Activated naive CD8-positive, alpha-beta T cell (primary cell): ENCODE measurements around the gene FANCC.

Experiments
- H3K27ac Mint-ChIP-seq: one replicate; pipeline ENCODE4 v1.8.0; 2021; ENCODE audit warnings: mixed read lengths
- H3K27me3 Mint-ChIP-seq: one replicate; pipeline ENCODE4 v1.8.0; 2021; ENCODE audit warnings: mixed read lengths
- H3K36me3 Mint-ChIP-seq: one replicate; pipeline ENCODE4 v1.8.0; 2021; ENCODE audit warnings: mixed read lengths
- H3K4me1 Mint-ChIP-seq: one replicate; pipeline ENCODE4 v1.8.0; 2021; ENCODE audit warnings: low read depth, mixed read lengths
- H3K4me3 Mint-ChIP-seq: one replicate; pipeline ENCODE4 v1.8.0; 2021; ENCODE audit warnings: mild to moderate bottlenecking, mixed read lengths
- H3K9me3 Mint-ChIP-seq: one replicate; pipeline ENCODE4 v1.8.0; 2021; ENCODE audit warnings: low read depth, mixed read lengths

FANCC gene

DNA sequence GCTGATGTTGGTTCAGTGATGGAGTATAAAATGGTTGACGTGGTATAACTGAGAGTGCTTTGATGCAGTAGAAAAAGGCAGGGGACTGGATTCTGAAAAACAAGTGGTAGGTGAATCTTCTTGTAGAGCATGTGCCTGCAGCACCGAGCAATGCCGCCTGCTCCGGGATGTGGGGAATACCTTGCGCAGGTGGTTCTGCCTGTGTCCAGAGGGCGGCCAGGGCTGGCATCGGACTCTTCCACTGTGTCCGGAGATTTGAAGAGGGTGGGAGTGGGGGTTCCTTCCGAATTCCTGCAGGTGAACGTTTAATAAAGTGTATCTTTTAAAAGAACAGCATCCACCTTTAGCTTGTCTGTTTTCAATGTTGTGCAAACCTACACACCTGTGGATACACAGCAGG, 238.0 kb downstream of the FANCC start:
- no peaks in the 10 kb centered on the region for H3K4me1 Mint-ChIP-seq
- H3K36me3 Mint-ChIP-seq = peaks cover 9% of the 10 kb centered on the region
- no peaks in the 10 kb centered on the region for H3K27me3 Mint-ChIP-seq
- no peaks in the 10 kb centered on the region for H3K9me3 Mint-ChIP-seq
- H3K4me3 Mint-ChIP-seq = no peak overlapping the region
- no peak overlapping the region for H3K27ac Mint-ChIP-seq

- H3K27ac Mint-ChIP-seq = no peak overlapping the region
- no peaks in the 10 kb centered on the region for H3K9me3 Mint-ChIP-seq
- H3K27me3 Mint-ChIP-seq = no peaks in the 10 kb centered on the region
- H3K4me3 Mint-ChIP-seq = no peak overlapping the region
- no peaks in the 10 kb centered on the region for H3K4me1 Mint-ChIP-seq
- H3K36me3 Mint-ChIP-seq = peaks cover 9% of the 10 kb centered on the region
These were observed 238.6 kb downstream of the FANCC start for GRCh38 chr9:95078939-95079338.

DNA sequence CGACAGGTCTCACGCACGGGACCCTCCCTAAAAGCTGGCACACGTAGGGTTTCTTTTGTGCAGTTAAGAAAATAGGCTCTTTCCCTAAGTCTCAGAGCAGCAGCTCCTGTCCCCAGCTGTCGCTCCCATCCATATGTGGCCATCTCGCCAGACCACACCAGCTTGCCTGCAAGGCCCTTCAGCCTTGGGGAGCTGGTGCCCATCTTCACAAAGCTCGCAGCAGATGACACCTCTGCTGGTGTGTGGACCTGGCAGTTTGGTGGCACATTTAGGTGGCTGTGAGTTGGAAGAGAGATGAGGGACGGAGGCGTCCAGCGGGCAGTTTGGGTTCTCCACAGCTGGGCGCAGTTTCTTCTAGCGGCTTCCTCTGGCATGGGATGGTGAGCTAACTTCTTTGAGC, 239.0 kb downstream of the FANCC start:
- Mint-ChIP-seq H3K27ac (no peak overlapping the region), H3K27me3 (no peaks in the 10 kb centered on the region), H3K9me3 (no peaks in the 10 kb centered on the region), H3K36me3 (peaks cover 6% of the 10 kb centered on the region), H3K4me1 (no peaks in the 10 kb centered on the region), H3K4me3 (no peak overlapping the region)

- peaks cover 6% of the 10 kb centered on the region for H3K36me3 Mint-ChIP-seq
- no peak overlapping the region for H3K4me3 Mint-ChIP-seq
- no peaks in the 10 kb centered on the region for H3K27me3 Mint-ChIP-seq
- H3K9me3 Mint-ChIP-seq = no peaks in the 10 kb centered on the region
- H3K4me1 Mint-ChIP-seq = no peaks in the 10 kb centered on the region
- H3K27ac Mint-ChIP-seq = no peak overlapping the region
These were observed 239.6 kb downstream of the FANCC start for GRCh38 chr9:95077766-95078370.

DNA sequence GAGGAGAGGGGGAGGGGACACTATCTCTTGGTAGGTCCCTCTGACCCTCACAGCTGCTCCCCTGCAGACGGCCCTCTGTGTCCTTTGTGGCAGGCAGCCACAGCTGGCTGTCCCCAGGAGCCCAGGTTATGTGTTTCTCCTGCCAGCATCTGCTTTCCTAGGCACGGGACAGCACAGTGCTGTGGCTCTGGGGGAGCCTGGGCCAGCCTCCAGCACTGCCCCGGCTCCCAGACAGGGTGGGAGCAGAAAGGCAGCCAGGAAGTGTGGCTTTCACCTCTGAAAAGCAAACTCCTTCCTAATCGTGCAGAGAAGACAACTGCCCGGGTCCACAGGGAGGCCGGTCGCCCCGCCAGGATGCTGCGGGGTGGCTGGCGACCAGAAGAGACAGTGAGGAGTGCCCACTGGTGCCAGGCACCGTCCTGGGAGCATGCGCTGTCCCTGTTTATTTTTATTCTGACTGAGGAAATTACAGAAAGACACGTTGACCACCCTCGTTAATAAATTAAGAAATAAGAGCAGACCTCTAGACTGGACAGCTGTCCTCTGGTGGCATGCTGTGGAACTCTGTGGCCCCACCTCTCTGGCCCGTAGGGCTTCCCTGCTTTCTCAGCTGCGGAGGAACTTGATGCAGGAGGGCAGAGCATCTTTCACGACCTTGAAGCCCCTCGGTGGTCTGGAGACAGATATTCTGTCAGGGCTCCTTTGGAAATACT, 240.3 kb downstream of the FANCC start:
- H3K4me3 Mint-ChIP-seq = no peak overlapping the region
- H3K27me3 Mint-ChIP-seq = no peaks in the 10 kb centered on the region
- H3K36me3 Mint-ChIP-seq = peaks cover 2% of the 10 kb centered on the region
- H3K9me3 Mint-ChIP-seq = no peaks in the 10 kb centered on the region
- no peak overlapping the region for H3K27ac Mint-ChIP-seq
- no peaks in the 10 kb centered on the region for H3K4me1 Mint-ChIP-seq

GRCh38 chr9:95076696-95077052, 240.8 kb downstream of the FANCC start:
- no peaks in the 10 kb centered on the region for H3K9me3 Mint-ChIP-seq
- H3K36me3 Mint-ChIP-seq = peaks cover 2% of the 10 kb centered on the region
- H3K27ac Mint-ChIP-seq = no peak overlapping the region

GRCh38 chr9:95075700-95076099, 241.8 kb downstream of the FANCC start:
- peaks cover 2% of the 10 kb centered on the region for H3K36me3 Mint-ChIP-seq
- H3K4me3 Mint-ChIP-seq = no peak overlapping the region
- no peaks in the 10 kb centered on the region for H3K9me3 Mint-ChIP-seq
- H3K27ac Mint-ChIP-seq = no peak overlapping the region
- H3K27me3 Mint-ChIP-seq = no peaks in the 10 kb centered on the region
- no peaks in the 10 kb centered on the region for H3K4me1 Mint-ChIP-seq

More at GRCh38 chr9:95076696-95077052, 240.8 kb downstream of the FANCC start:
- Mint-ChIP-seq H3K4me3 (no peak overlapping the region), H3K27me3 (no peaks in the 10 kb centered on the region), H3K4me1 (no peaks in the 10 kb centered on the region)

DNA sequence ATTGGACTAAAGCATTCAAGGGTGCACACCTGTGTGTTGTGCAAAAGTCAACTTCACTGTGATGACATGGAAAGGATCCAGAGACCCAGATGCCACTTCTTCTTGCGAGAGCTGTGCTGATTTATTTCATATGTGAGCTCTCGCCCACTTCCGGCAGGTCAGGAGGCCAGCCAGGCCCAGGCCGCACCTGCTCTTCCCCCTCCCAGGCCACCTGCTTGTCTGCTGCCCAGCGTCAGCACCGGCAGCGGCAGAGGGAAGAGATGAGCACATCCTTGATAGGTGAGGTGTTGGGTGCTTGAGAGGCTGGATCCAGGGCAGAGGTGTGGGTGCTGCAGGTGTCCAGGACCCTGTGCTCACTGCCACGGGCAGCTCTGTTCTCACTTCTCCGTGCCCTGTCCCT, 242.9 kb downstream of the FANCC start:
- Mint-ChIP-seq H3K4me3 (no peak overlapping the region), H3K9me3 (no peaks in the 10 kb centered on the region), H3K27ac (no peak overlapping the region), H3K4me1 (no peaks in the 10 kb centered on the region), H3K27me3 (no peaks in the 10 kb centered on the region), H3K36me3 (peaks cover 2% of the 10 kb centered on the region)

GRCh38 chr9:95073918-95074317, 243.6 kb downstream of the FANCC start:
- Mint-ChIP-seq H3K27ac (no peak overlapping the region), H3K27me3 (no peaks in the 10 kb centered on the region), H3K36me3 (peaks cover 2% of the 10 kb centered on the region), H3K9me3 (no peaks in the 10 kb centered on the region), H3K4me3 (no peak overlapping the region), H3K4me1 (no peaks in the 10 kb centered on the region)

GRCh38 chr9:95073042-95073607, 244.4 kb downstream of the FANCC start:
- Mint-ChIP-seq H3K27ac (no peak overlapping the region), H3K4me1 (no peaks in the 10 kb centered on the region), H3K4me3 (no peak overlapping the region), H3K27me3 (no peaks in the 10 kb centered on the region), H3K36me3 (peaks cover 2% of the 10 kb centered on the region), H3K9me3 (no peaks in the 10 kb centered on the region)

DNA sequence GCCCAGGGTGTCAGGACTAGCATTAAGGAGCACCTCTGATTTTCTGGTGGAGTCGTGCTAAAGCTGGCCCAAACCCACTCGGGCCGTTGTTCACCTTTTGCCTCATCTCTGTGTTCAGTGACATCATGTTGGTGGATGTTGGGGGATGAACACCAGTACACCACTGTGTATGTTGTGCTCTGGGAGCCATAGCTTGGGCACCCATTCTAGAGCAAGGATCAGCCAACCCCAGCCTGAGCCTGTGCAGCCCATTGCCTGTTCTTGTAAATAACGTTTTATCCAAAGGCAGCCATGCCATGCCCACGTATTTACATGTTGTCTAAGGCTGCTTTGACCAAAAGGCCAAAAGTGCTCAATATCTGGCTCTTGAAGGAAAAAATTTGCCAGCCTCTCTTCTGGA, 245.6 kb downstream of the FANCC start:
- Mint-ChIP-seq H3K4me3 (no peak overlapping the region), H3K27ac (no peak overlapping the region), H3K4me1 (no peaks in the 10 kb centered on the region), H3K27me3 (no peaks in the 10 kb centered on the region), H3K9me3 (no peaks in the 10 kb centered on the region), H3K36me3 (peaks cover 2% of the 10 kb centered on the region)

DNA sequence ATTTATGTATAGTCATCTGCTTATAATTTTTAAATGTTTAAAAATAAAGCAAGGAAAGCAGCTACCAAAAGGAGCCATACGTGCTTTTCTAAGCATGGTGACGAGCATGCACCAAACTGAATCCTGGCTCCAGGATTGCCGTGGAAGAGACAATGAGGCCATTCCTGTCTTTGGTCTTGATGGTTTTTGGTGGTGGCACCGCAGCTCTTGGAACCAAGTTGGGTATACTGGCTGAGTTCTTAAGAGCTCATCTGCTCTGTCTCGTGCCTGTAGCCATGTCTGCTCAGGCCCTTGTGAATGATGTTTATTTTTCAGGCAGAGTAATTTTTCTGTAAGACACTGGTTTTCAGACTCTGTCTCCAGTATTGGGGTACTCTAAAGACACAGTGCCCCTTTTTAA, 246.1 kb downstream of the FANCC start:
- H3K27ac Mint-ChIP-seq = no peak overlapping the region
- H3K9me3 Mint-ChIP-seq = no peaks in the 10 kb centered on the region
- H3K4me1 Mint-ChIP-seq = no peaks in the 10 kb centered on the region
- H3K27me3 Mint-ChIP-seq = no peaks in the 10 kb centered on the region
- H3K36me3 Mint-ChIP-seq = peaks cover 2% of the 10 kb centered on the region
- no peak overlapping the region for H3K4me3 Mint-ChIP-seq

DNA sequence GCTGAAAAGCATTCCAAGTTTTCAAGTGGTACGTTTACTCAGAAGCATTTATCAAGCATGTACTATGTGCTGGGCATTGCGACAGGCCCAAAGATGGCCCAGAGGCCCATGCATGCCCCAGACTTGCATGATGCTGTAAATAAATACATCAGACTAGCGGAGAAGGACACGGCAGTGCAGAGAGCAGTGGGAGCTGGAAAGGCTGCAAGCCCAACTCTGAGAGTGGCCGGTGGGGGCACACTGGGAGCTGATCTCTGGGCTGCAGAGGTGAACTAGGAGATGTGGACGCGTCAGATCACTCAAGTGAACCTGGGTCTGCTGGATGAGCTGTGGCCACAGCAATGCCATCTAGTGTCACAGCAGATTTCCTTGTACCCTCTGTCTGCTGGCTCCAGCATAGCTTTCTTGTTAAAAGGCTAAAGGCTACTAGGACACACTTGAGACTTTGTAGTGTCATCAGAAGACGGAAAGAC, 246.9 kb downstream of the FANCC start:
- H3K27ac Mint-ChIP-seq = no peak overlapping the region
- H3K4me3 Mint-ChIP-seq = no peak overlapping the region
- H3K4me1 Mint-ChIP-seq = no peaks in the 10 kb centered on the region
- peaks cover 2% of the 10 kb centered on the region for H3K36me3 Mint-ChIP-seq
- no peaks in the 10 kb centered on the region for H3K9me3 Mint-ChIP-seq
- no peaks in the 10 kb centered on the region for H3K27me3 Mint-ChIP-seq

DNA sequence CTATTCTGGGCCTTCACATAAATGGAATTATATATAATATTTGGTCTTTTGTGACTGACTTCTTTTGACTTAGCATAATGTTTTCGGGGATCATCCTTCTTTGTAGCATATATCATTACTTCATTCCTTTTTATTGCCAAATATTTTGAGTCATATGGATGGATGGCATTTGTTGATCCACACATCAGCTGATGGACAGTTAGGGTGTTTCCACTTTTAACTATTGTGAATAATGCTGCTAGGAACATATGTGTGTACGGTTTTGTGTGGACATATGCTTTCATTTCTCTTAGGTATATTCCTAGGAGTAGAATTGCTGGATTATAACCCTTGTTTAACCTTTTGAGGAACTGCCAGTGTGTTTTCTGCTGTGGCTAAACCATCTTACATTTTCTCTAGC, 249.6 kb downstream of the FANCC start:
- H3K27ac Mint-ChIP-seq = no peak overlapping the region
- H3K4me3 Mint-ChIP-seq = no peak overlapping the region
- H3K36me3 Mint-ChIP-seq = no peaks in the 10 kb centered on the region
- H3K4me1 Mint-ChIP-seq = no peaks in the 10 kb centered on the region
- no peaks in the 10 kb centered on the region for H3K27me3 Mint-ChIP-seq
- no peaks in the 10 kb centered on the region for H3K9me3 Mint-ChIP-seq

DNA sequence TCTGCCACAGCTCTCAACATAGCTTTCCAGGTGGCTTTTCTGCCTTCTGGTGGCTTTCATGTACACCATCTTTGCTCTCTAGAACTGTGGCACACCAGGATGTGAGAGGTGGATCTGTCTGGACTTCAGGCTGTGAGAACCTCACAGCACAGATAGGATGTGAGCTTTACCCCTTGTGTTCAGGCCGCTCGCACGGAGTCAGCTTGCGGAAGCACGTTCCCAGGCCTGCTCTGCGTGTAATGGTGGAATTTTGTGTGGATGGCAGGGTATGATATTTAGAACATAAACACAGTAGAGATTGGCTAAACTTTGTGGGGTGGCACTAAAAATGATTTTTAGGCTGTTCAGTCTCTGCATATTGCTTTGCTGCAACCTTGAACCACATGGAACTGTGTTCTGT, 250.5 kb downstream of the FANCC start:
- H3K4me3 Mint-ChIP-seq = no peak overlapping the region
- no peak overlapping the region for H3K27ac Mint-ChIP-seq
- peaks cover 3% of the 10 kb centered on the region for H3K36me3 Mint-ChIP-seq
- no peaks in the 10 kb centered on the region for H3K27me3 Mint-ChIP-seq
- no peaks in the 10 kb centered on the region for H3K9me3 Mint-ChIP-seq
- no peaks in the 10 kb centered on the region for H3K4me1 Mint-ChIP-seq

GRCh38 chr9:95065224-95065623, 252.3 kb downstream of the FANCC start:
- H3K4me1 Mint-ChIP-seq = no peaks in the 10 kb centered on the region
- H3K4me3 Mint-ChIP-seq = no peak overlapping the region
- H3K9me3 Mint-ChIP-seq = no peaks in the 10 kb centered on the region
- no peak overlapping the region for H3K27ac Mint-ChIP-seq
- no peaks in the 10 kb centered on the region for H3K27me3 Mint-ChIP-seq
- peaks cover 5% of the 10 kb centered on the region for H3K36me3 Mint-ChIP-seq
